Endometrial microvascular endothelial cells (primary cell): ENCODE results near the gene SORCS1. TPM values are rescaled to one million over a fixed set of nuclear protein-coding genes. Genes with fewer than 3 reads are reported as not detected.

Experiments
- in situ Hi-C: cut with HindIII; loops from 2 replicates; pipeline ENCODE4 v1.10.0; 2017; ENCODE audit warnings: low sequenced_read_pairs, low pct_unique_long_range_greater_than_20kb; ENCODE audit errors: inconsistent ontology term
- total RNA-seq: library from RNA; depleted of rRNA; stranded (reverse); fragments of >200 nt; gene quantifications from one replicate; pipeline ENCODE4 v1.2.3, GENCODE V29; 2015; ENCODE audit errors: inconsistent ontology term

SORCS1 gene
- total RNA-seq, 1 donor from 2014 or later = not detected

DNA sequence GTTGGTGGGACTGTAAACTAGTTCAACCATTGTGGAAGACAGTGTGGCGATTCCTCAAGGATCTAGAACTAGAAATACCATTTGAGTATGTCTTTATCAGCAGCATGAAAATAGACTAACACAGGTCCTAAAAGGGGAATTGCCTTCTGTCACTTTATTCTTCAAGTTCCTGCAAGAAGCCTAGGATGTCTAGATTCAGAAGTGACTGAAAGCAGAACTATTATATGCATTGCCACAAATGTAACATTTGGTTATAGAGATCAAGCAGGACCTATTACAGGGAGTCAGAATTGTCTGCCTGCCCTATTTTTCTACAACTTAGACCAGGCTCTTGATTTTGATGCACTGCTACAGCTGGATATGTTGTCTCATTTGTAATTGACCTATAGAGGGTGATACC lies 364.7 kb downstream of the SORCS1 start:
- in situ Hi-C loops = no loop called here

GRCh38 chr10:106795619-106796018 lies 368.9 kb downstream of the SORCS1 start:
- in situ Hi-C loops = no loop called here

DNA sequence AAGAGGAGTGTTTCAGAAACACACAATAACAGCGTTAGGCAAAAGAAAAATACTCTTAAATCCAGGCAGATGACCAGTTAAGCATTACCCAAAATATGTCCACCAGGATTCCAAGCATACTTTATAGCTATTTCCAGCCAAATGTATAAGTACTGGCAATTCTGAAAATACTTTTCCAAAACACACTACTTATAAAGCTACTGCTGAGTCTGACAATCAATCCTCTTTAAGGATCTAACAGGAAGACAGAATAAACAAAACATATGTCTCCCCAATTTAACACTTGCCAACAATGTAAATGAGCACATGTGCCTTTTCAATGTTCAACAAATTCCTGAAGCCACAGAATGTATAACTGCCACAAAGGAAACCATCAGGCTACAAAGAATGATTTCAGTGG lies 370.9 kb downstream of the SORCS1 start:
- in situ Hi-C loops = no loop called here

DNA sequence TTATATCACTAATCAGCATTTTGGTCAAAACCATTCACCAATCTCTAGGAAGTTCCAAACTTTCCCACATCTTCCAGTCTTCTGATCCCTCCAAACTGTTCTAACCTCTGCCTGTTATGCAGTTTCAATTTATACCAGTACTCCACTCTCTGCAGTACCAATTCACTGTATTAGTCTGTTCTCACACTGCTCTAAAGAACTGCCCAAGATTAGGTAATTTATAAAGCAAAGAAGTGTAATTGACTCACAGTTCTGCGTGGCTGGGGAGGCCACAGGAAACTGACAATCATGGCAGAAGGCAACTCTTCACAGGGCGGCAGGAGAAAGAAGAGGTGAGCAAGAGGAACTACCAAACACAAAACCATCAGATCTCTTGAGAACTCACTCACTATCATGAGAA lies 374.9 kb downstream of the SORCS1 start:
- in situ Hi-C loops = no loop called here

GRCh38 chr10:106788982-106789381 lies 375.5 kb downstream of the SORCS1 start:
- in situ Hi-C loops = no loop called here

- in situ Hi-C loops = no loop called here
Measured at GRCh38 chr10:106785528-106785927, 379.0 kb downstream of the SORCS1 start.

GRCh38 chr10:106780632-106781031 lies 383.9 kb downstream of the SORCS1 start:
- in situ Hi-C loops = no loop called here

- in situ Hi-C loops = no loop called here
Measured at GRCh38 chr10:106777841-106778240, 386.7 kb downstream of the SORCS1 start.

- in situ Hi-C loops = no loop called here
Measured at GRCh38 chr10:106775127-106775526, 389.4 kb downstream of the SORCS1 start.

- in situ Hi-C loops = no loop called here
Measured at GRCh38 chr10:106772957-106773356, 391.5 kb downstream of the SORCS1 start.

GRCh38 chr10:106771154-106771553 lies 393.4 kb downstream of the SORCS1 start:
- in situ Hi-C loops = no loop called here

DNA sequence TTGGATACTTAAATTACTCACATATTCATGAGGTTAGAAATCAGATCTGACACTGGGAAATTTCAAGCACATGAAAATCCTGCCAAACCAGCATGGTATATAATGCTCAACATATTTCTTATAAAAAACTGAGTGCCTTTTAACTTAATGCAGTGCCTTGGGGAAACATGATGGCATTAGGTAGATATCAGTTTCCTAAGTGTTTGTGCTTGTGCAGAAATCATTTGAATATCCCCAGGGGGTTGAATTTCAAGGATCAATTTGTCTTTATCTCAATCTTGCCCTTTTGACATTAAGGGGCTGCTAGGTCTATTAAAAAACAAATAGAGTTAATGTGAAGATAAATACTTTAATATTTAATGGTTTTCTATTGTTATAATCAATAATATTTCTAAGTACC lies 396.3 kb downstream of the SORCS1 start:
- in situ Hi-C loops = no loop called here

- in situ Hi-C loops = no loop called here
Measured at GRCh38 chr10:106765928-106766327, 398.6 kb downstream of the SORCS1 start.

- in situ Hi-C loops = no loop called here
Measured at GRCh38 chr10:106765241-106765754, 399.2 kb downstream of the SORCS1 start.

- in situ Hi-C loops = no loop called here
Measured at GRCh38 chr10:106764360-106764759, 400.1 kb downstream of the SORCS1 start.

DNA sequence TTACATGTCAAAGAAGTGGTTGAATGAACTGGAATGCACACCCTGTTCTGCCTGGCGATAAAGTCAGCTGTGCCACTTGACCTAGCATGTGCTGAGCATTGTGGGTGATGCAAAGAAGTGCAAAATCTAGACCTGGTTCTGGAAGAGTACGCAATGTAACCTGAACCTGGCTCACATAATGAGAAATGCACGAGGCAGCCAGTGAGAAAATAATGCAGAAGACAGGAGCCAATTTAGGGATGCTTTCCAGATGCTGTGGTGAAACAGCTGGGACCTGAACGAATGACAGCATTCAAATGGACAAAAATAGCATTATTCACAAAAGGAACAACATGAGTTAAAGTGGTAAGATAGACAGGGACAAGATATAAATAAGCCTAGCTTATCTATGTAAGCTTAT lies 402.6 kb downstream of the SORCS1 start:
- in situ Hi-C loops = no loop called here

DNA sequence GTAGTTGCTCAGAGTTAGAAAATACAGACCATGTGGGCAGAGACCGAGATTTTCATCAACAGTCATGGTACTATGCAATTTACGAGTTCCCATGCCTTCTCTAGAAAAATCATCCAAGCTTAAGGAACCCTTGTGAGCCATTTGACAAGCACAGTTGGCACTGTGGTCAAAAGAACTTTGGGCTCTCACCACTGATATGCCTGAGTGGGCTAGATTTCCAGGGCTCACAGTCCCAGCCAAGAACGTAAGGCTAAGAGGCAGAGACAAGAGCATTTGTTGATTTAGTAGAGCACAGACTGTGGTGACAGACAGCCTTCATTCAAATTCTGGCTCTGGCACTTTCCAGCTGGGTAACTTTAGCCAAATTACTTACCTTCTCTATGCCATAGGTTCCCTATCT lies 407.0 kb downstream of the SORCS1 start:
- in situ Hi-C loops = no loop called here

- in situ Hi-C loops = no loop called here
Measured at GRCh38 chr10:106751091-106751490, 413.4 kb downstream of the SORCS1 start.

DNA sequence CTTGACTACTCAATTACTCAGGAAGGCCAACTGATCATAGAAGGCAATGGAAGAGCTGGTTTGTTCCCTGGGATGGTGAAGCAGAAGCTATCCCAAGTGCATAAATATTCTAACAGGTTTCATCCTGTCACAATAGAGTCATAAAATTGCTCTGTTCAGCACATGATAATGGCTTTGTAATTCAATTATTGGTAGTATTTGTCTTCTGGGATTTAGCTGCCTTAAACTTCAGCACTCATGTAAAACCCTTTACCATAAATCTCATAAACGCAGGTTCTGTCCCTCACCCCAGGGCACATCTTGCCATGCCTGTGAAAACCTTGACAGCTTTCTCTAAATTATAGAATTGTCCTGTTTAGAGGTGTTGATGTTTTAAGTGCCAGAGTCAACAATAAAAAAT lies 417.6 kb downstream of the SORCS1 start:
- in situ Hi-C loops = no loop called here

DNA sequence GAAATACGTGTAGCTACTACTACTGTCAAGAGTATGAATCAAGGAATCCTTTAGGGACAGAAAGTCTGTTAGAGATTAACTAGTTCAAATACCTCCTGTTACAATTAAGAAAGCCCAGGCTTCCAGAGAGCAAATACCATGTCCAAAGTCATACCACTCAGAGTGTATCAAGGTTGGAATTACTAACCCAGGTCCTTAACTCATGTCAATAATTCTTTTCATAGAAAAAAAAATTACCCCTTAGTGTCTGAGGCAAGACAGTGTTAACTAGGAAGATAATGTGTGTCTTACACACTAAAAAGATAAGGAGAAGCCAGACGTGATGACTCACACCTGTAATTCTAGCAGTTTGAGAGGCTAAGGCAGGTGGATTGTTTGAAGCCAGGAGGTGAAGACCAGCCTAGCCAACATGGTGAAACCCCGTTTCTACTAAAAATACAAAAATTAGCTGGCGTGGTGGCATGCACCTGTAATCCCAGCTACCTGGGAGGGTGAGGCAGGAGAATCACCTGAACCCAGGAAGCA lies 423.4 kb downstream of the SORCS1 start:
- in situ Hi-C loops = no loop called here

GRCh38 chr10:106740071-106740470 lies 424.4 kb downstream of the SORCS1 start:
- in situ Hi-C loops = no loop called here
